ENCODE measurements around the gene GRIK2.

GRIK2 gene

GRCh38 chr6:101462576-101462975, 69.1 kb downstream of the GRIK2 start:
- no peak overlapping the region for H3K4me3 Mint-ChIP-seq
- no peaks in the 10 kb centered on the region for H3K27me3 Mint-ChIP-seq
- H3K36me3 Mint-ChIP-seq = no peaks in the 10 kb centered on the region
- H3K9me3 Mint-ChIP-seq (ENCODE audit: low read depth) = no peaks in the 10 kb centered on the region
- no peaks in the 10 kb centered on the region for H3K4me1 Mint-ChIP-seq (ENCODE audit: low read depth)
- no peak overlapping the region for H3K27ac Mint-ChIP-seq

GRCh38 chr6:101465863-101466262, 72.4 kb downstream of the GRIK2 start:
- Mint-ChIP-seq H3K9me3 (ENCODE audit: low read depth) (no peaks in the 10 kb centered on the region), H3K27ac (no peak overlapping the region), H3K4me1 (ENCODE audit: low read depth) (no peaks in the 10 kb centered on the region), H3K27me3 (no peaks in the 10 kb centered on the region), H3K36me3 (no peaks in the 10 kb centered on the region), H3K4me3 (no peak overlapping the region)

- Mint-ChIP-seq H3K36me3 (no peaks in the 10 kb centered on the region), H3K4me3 (no peak overlapping the region), H3K27ac (no peak overlapping the region), H3K9me3 (ENCODE audit: low read depth) (no peaks in the 10 kb centered on the region), H3K27me3 (no peaks in the 10 kb centered on the region), H3K4me1 (ENCODE audit: low read depth) (no peaks in the 10 kb centered on the region)
These were observed 83.9 kb downstream of the GRIK2 start for GRCh38 chr6:101477436-101477835.

- Mint-ChIP-seq H3K9me3 (ENCODE audit: low read depth) (no peaks in the 10 kb centered on the region), H3K36me3 (no peaks in the 10 kb centered on the region), H3K4me3 (no peak overlapping the region), H3K4me1 (ENCODE audit: low read depth) (no peaks in the 10 kb centered on the region), H3K27ac (no peak overlapping the region), H3K27me3 (no peaks in the 10 kb centered on the region)
These were observed 85.4 kb downstream of the GRIK2 start for GRCh38 chr6:101478891-101479290.

- Mint-ChIP-seq H3K27me3 (no peaks in the 10 kb centered on the region), H3K27ac (no peak overlapping the region), H3K9me3 (ENCODE audit: low read depth) (peaks cover 3% of the 10 kb centered on the region), H3K4me3 (no peak overlapping the region), H3K36me3 (no peaks in the 10 kb centered on the region), H3K4me1 (ENCODE audit: low read depth) (no peaks in the 10 kb centered on the region)
These were observed 89.1 kb downstream of the GRIK2 start for GRCh38 chr6:101482606-101483005.

- H3K27ac Mint-ChIP-seq = no peak overlapping the region
- no peaks in the 10 kb centered on the region for H3K4me1 Mint-ChIP-seq (ENCODE audit: low read depth)
These were observed 91.3 kb downstream of the GRIK2 start for GRCh38 chr6:101484781-101485180.

GRCh38 chr6:101486124-101486523, 92.6 kb downstream of the GRIK2 start:
- no peak overlapping the region for H3K27ac Mint-ChIP-seq
- H3K36me3 Mint-ChIP-seq = no peaks in the 10 kb centered on the region
- no peaks in the 10 kb centered on the region for H3K27me3 Mint-ChIP-seq
- no peak overlapping the region for H3K4me3 Mint-ChIP-seq
- H3K9me3 Mint-ChIP-seq (ENCODE audit: low read depth) = peaks cover 3% of the 10 kb centered on the region
- no peaks in the 10 kb centered on the region for H3K4me1 Mint-ChIP-seq (ENCODE audit: low read depth)

More at GRCh38 chr6:101484781-101485180, 91.3 kb downstream of the GRIK2 start:
- H3K27me3 Mint-ChIP-seq = no peaks in the 10 kb centered on the region
- peaks cover 3% of the 10 kb centered on the region for H3K9me3 Mint-ChIP-seq (ENCODE audit: low read depth)
- no peak overlapping the region for H3K4me3 Mint-ChIP-seq
- H3K36me3 Mint-ChIP-seq = no peaks in the 10 kb centered on the region

GRCh38 chr6:101486726-101487125, 93.2 kb downstream of the GRIK2 start:
- Mint-ChIP-seq H3K4me3 (no peak overlapping the region), H3K4me1 (ENCODE audit: low read depth) (no peaks in the 10 kb centered on the region), H3K9me3 (ENCODE audit: low read depth) (peaks cover 3% of the 10 kb centered on the region), H3K27ac (no peak overlapping the region), H3K27me3 (no peaks in the 10 kb centered on the region), H3K36me3 (no peaks in the 10 kb centered on the region)

GRCh38 chr6:101489456-101489855, 95.9 kb downstream of the GRIK2 start:
- Mint-ChIP-seq H3K4me3 (no peak overlapping the region), H3K27ac (no peak overlapping the region), H3K27me3 (no peaks in the 10 kb centered on the region), H3K4me1 (ENCODE audit: low read depth) (no peaks in the 10 kb centered on the region), H3K36me3 (no peaks in the 10 kb centered on the region), H3K9me3 (ENCODE audit: low read depth) (peaks cover 3% of the 10 kb centered on the region)

GRCh38 chr6:101490857-101491256, 97.3 kb downstream of the GRIK2 start:
- H3K4me3 Mint-ChIP-seq = no peak overlapping the region
- peaks cover 3% of the 10 kb centered on the region for H3K9me3 Mint-ChIP-seq (ENCODE audit: low read depth)
- H3K27ac Mint-ChIP-seq = no peak overlapping the region
- H3K36me3 Mint-ChIP-seq = no peaks in the 10 kb centered on the region
- H3K4me1 Mint-ChIP-seq (ENCODE audit: low read depth) = no peaks in the 10 kb centered on the region
- H3K27me3 Mint-ChIP-seq = no peaks in the 10 kb centered on the region

GRCh38 chr6:101502818-101503217, 109.3 kb downstream of the GRIK2 start:
- no peak overlapping the region for H3K4me3 Mint-ChIP-seq
- H3K27me3 Mint-ChIP-seq = no peaks in the 10 kb centered on the region
- H3K27ac Mint-ChIP-seq = no peak overlapping the region
- no peaks in the 10 kb centered on the region for H3K36me3 Mint-ChIP-seq
- H3K4me1 Mint-ChIP-seq (ENCODE audit: low read depth) = no peaks in the 10 kb centered on the region
- no peaks in the 10 kb centered on the region for H3K9me3 Mint-ChIP-seq (ENCODE audit: low read depth)

- no peak overlapping the region for H3K27ac Mint-ChIP-seq
- no peaks in the 10 kb centered on the region for H3K27me3 Mint-ChIP-seq
- no peaks in the 10 kb centered on the region for H3K9me3 Mint-ChIP-seq (ENCODE audit: low read depth)
- no peaks in the 10 kb centered on the region for H3K36me3 Mint-ChIP-seq
- no peaks in the 10 kb centered on the region for H3K4me1 Mint-ChIP-seq (ENCODE audit: low read depth)
- H3K4me3 Mint-ChIP-seq = no peak overlapping the region
These were observed 116.0 kb downstream of the GRIK2 start for GRCh38 chr6:101509536-101509935.

- Mint-ChIP-seq H3K27ac (no peak overlapping the region), H3K9me3 (ENCODE audit: low read depth) (no peaks in the 10 kb centered on the region), H3K4me1 (ENCODE audit: low read depth) (no peaks in the 10 kb centered on the region), H3K36me3 (no peaks in the 10 kb centered on the region), H3K27me3 (no peaks in the 10 kb centered on the region), H3K4me3 (no peak overlapping the region)
These were observed 119.7 kb downstream of the GRIK2 start for GRCh38 chr6:101513181-101513580.

- Mint-ChIP-seq H3K4me1 (ENCODE audit: low read depth) (no peaks in the 10 kb centered on the region), H3K4me3 (no peak overlapping the region), H3K36me3 (no peaks in the 10 kb centered on the region), H3K27me3 (no peaks in the 10 kb centered on the region), H3K27ac (no peak overlapping the region), H3K9me3 (ENCODE audit: low read depth) (no peaks in the 10 kb centered on the region)
These were observed 123.1 kb downstream of the GRIK2 start for GRCh38 chr6:101516578-101516977.

GRCh38 chr6:101517632-101518031, 124.1 kb downstream of the GRIK2 start:
- no peaks in the 10 kb centered on the region for H3K27me3 Mint-ChIP-seq
- H3K4me1 Mint-ChIP-seq (ENCODE audit: low read depth) = no peaks in the 10 kb centered on the region
- no peak overlapping the region for H3K27ac Mint-ChIP-seq
- peaks cover 3% of the 10 kb centered on the region for H3K9me3 Mint-ChIP-seq (ENCODE audit: low read depth)
- H3K4me3 Mint-ChIP-seq = no peak overlapping the region
- no peaks in the 10 kb centered on the region for H3K36me3 Mint-ChIP-seq

GRCh38 chr6:101522254-101522653, 128.7 kb downstream of the GRIK2 start:
- no peak overlapping the region for H3K4me3 Mint-ChIP-seq
- no peaks in the 10 kb centered on the region for H3K36me3 Mint-ChIP-seq
- H3K27ac Mint-ChIP-seq = no peak overlapping the region
- no peaks in the 10 kb centered on the region for H3K4me1 Mint-ChIP-seq (ENCODE audit: low read depth)
- no peaks in the 10 kb centered on the region for H3K27me3 Mint-ChIP-seq
- peaks cover 3% of the 10 kb centered on the region for H3K9me3 Mint-ChIP-seq (ENCODE audit: low read depth)

GRCh38 chr6:101527467-101527866, 134.0 kb downstream of the GRIK2 start:
- Mint-ChIP-seq H3K36me3 (no peaks in the 10 kb centered on the region), H3K9me3 (ENCODE audit: low read depth) (peaks cover 4% of the 10 kb centered on the region), H3K4me3 (no peak overlapping the region), H3K27ac (no peak overlapping the region), H3K27me3 (no peaks in the 10 kb centered on the region), H3K4me1 (ENCODE audit: low read depth) (no peaks in the 10 kb centered on the region)

Measured in activated naive CD8-positive, alpha-beta T cell (primary cell).